ENCODE data around the gene PRDM16.

DNA sequence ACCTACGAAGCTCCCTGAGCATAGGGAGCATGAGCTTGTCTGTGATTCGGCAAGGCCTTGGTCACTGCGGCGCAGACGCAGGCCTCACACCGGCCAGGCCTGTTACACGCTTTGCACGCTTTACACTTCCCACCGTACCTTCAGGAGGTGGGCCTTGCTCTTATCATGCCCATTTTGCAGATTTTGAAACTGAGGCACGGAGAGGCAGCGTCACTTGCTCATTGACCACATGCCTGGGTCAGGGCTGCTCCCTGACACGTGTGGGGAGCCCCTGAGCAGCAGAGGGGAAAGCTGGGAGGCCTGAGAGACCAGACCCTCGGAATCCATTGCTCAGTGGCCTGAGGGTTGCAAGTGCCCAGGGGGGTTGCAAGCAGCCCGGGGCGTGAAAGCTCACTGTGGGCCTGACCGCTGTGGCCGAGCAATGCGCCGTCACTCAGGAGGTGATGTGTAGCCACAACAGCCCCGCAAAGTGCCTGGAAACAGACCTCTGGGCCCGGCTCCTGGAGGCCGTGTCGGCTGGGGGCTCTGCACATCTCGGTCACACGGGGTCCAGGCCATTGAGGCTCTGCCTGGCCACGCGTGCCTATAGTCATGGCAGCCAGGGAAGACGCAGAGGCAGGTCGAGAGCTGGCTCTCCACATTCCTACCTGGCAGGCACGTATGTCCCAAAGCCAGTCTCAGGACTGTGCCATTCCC is 392.4 kb downstream of the PRDM16 start:
- TF ChIP-seq CREB1 (IDR thresholded peaks at IDR 0.05) (no peak), YY1 (IDR thresholded peaks at IDR 0.05; ENCODE audit: low read depth, low read length) (no peak)
- TF ChIP-seq, protein P1, sequence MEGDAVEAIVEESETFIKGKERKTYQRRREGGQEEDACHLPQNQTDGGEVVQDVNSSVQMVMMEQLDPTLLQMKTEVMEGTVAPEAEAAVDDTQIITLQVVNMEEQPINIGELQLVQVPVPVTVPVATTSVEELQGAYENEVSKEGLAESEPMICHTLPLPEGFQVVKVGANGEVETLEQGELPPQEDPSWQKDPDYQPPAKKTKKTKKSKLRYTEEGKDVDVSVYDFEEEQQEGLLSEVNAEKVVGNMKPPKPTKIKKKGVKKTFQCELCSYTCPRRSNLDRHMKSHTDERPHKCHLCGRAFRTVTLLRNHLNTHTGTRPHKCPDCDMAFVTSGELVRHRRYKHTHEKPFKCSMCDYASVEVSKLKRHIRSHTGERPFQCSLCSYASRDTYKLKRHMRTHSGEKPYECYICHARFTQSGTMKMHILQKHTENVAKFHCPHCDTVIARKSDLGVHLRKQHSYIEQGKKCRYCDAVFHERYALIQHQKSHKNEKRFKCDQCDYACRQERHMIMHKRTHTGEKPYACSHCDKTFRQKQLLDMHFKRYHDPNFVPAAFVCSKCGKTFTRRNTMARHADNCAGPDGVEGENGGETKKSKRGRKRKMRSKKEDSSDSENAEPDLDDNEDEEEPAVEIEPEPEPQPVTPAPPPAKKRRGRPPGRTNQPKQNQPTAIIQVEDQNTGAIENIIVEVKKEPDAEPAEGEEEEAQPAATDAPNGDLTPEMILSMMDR (IDR thresholded peaks at IDR 0.05; ENCODE audit: control extremely low read depth in 1 of 3, insufficient read depth in 1 of 3, low read depth in 1 of 3, low read length in 3 of 3) = no peak

All from H1 (cell line).